NCI-H2081 treated with DMSO at 0.1 percent for 48 hours (cell line): ENCODE results near the gene CPA4.

Experiments
- DNase-seq: peaks from one replicate; lab custom pipeline; 2025; lab: John Stamatoyannopoulos, UW

The CPA4 gene

GRCh38 chr7:130275826-130276297 is 17.1 kb upstream of the CPA4 start:
- DNase-seq, result peak; percentile 50

- no peak for DNase-seq
Measured at GRCh38 chr7:130276796-130277762, 15.9 kb upstream of the CPA4 start.

- no peak for DNase-seq
Measured at GRCh38 chr7:130277763-130278643, 15.0 kb upstream of the CPA4 start.

GRCh38 chr7:130278860-130279259 is 14.1 kb upstream of the CPA4 start:
- no peak for DNase-seq

GRCh38 chr7:130279286-130279685 is 13.7 kb upstream of the CPA4 start:
- no peak for DNase-seq

GRCh38 chr7:130279906-130280305 is 13.1 kb upstream of the CPA4 start:
- DNase-seq, result no peak

- no peak for DNase-seq
Measured at GRCh38 chr7:130281260-130281659, 11.7 kb upstream of the CPA4 start.

GRCh38 chr7:130286881-130287280 is 6.1 kb upstream of the CPA4 start:
- no peak for DNase-seq

- DNase-seq, result no peak
Measured at GRCh38 chr7:130288168-130288567, 4.8 kb upstream of the CPA4 start.

GRCh38 chr7:130288829-130289228 is 4.1 kb upstream of the CPA4 start:
- no peak for DNase-seq

GRCh38 chr7:130289478-130289877 is 3.5 kb upstream of the CPA4 start:
- DNase-seq, result no peak

GRCh38 chr7:130290745-130291144 is 2.2 kb upstream of the CPA4 start:
- DNase-seq, result no peak

GRCh38 chr7:130293521-130293920 is 560 bp downstream of the CPA4 start:
- DNase-seq, result no peak

GRCh38 chr7:130294314-130294713 is 1.4 kb downstream of the CPA4 start:
- no peak for DNase-seq

- DNase-seq, result no peak
Measured at GRCh38 chr7:130296221-130296951, 3.4 kb downstream of the CPA4 start.

- DNase-seq, result no peak
Measured at GRCh38 chr7:130297628-130298543, 4.9 kb downstream of the CPA4 start.

GRCh38 chr7:130298544-130299326 is 5.8 kb downstream of the CPA4 start:
- DNase-seq, result no peak

- no peak for DNase-seq
Measured at GRCh38 chr7:130299866-130300265, 6.9 kb downstream of the CPA4 start.

- DNase-seq, result no peak
Measured at GRCh38 chr7:130301501-130302020, 8.6 kb downstream of the CPA4 start.

GRCh38 chr7:130302649-130303048 is 9.7 kb downstream of the CPA4 start:
- DNase-seq, result no peak
